ENCODE measurements around the gene CCDC85C. TPM values are rescaled to one million over a fixed set of nuclear protein-coding genes. Genes with fewer than 3 reads are reported as not detected.

The CCDC85C gene
- total RNA-seq, 2 donors from 2014 or later, result 35.1 to 47.2 TPM

DNA sequence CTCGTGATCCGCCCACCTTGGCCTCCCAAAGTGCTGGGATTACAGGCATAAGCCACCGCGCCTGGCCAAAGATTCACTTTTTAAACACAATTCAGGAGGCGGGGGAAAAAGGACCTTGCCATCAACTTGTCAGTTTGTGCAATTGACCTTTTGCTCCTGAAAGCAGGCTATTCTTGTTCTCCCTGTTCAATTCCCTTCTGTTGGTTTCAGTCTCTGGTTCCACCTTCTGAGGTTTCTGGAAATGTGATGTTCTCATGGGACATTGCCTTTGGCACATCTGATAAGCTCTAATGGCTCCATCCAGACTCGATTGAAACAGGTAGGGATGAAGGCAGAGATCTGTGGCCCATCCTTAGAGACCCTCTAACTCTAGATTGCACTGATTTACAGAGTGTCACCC, 17.9 kb upstream of the CCDC85C start:
- no peak overlapping the region for H3K4me3 ChIP-seq
- H3K4me1 ChIP-seq (replicated peaks), result no peaks in the 10 kb centered on the region
- DNase-seq (ENCODE audit: low spot score), result no peak
- no peaks in the 10 kb centered on the region for H3K36me3 ChIP-seq
- TF ChIP-seq, protein P1, sequence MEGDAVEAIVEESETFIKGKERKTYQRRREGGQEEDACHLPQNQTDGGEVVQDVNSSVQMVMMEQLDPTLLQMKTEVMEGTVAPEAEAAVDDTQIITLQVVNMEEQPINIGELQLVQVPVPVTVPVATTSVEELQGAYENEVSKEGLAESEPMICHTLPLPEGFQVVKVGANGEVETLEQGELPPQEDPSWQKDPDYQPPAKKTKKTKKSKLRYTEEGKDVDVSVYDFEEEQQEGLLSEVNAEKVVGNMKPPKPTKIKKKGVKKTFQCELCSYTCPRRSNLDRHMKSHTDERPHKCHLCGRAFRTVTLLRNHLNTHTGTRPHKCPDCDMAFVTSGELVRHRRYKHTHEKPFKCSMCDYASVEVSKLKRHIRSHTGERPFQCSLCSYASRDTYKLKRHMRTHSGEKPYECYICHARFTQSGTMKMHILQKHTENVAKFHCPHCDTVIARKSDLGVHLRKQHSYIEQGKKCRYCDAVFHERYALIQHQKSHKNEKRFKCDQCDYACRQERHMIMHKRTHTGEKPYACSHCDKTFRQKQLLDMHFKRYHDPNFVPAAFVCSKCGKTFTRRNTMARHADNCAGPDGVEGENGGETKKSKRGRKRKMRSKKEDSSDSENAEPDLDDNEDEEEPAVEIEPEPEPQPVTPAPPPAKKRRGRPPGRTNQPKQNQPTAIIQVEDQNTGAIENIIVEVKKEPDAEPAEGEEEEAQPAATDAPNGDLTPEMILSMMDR (IDR thresholded peaks at IDR 0.05), result no peak
- TF ChIP-seq POLR2AphosphoS5 (IDR thresholded peaks at IDR 0.05) (no peak), POLR2A (IDR thresholded peaks at IDR 0.05) (no peak)
- no peaks in the 10 kb centered on the region for H3K9me3 ChIP-seq
- WGBS, result 81% methylated on average over 6 of the region's 6 CpGs
- H3K27me3 ChIP-seq (replicated peaks; ENCODE audit: insufficient read depth), result no peaks in the 10 kb centered on the region
- H3K27ac ChIP-seq, result no peak overlapping the region
- intact Hi-C loops (cut with DNase I), result no loop called here

DNA sequence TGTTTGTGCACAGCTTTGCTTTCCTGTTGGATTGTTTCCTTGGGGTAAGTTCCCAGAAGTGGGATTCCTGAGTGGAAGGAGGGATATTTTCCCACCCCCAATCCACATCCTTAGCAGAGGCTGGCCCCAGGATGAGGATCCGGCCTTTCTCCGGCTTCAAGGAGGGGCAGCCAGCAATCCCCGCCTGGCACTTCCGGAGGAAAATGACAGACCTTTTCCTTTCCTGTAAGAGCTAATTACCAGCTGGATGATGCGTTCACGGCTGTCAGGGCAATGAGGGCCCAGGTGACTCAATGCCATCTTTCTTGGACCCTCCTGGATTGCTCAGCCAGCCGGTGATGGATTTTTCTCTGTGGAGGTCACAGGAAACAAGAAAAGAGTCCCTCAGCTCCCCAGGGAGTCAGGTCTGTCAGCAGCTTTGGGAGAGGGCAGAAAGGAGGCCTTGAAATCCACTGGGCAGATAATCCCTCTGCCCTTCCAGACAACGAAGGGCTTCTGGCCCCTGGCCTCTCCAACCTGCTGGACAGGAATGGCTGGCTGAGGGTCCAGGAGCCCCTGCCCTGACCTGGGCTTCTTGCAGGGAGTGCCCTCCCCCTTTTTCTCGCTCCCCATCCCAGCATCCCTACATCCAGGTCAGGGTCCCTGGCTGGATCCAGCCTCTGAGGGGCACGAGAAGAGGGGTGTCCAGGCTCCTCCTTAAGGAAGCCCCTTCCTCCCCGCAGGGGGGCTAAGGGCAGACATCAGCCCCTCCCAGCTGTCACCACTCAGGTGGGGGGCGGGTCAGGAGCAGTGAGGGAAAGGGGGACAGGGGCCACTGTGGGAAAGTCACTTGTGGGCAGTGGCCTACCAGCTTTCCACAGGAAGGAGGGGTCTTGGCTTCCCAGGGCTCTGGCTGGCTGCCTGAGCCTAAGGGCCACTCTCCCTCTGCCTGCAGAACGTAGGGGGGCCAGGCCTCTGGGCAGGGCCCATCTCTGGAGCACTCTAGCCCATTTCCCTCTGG, 16.1 kb upstream of the CCDC85C start:
- Histone ChIP-seq H3K27me3 (replicated peaks; ENCODE audit: insufficient read depth) (no peaks in the 10 kb centered on the region), H3K4me1 (replicated peaks) (no peaks in the 10 kb centered on the region), H3K9me3 (no peaks in the 10 kb centered on the region), H3K27ac (no peak overlapping the region), H3K36me3 (no peaks in the 10 kb centered on the region), H3K4me3 (no peak overlapping the region)
- intact Hi-C loops (cut with DNase I), result no loop called here
- TF ChIP-seq POLR2AphosphoS5 (IDR thresholded peaks at IDR 0.05) (no peak), POLR2A (IDR thresholded peaks at IDR 0.05) (no peak)
- no peak for DNase-seq (ENCODE audit: low spot score)
- 75% methylated on average over 13 of the region's 13 CpGs for WGBS

DNA sequence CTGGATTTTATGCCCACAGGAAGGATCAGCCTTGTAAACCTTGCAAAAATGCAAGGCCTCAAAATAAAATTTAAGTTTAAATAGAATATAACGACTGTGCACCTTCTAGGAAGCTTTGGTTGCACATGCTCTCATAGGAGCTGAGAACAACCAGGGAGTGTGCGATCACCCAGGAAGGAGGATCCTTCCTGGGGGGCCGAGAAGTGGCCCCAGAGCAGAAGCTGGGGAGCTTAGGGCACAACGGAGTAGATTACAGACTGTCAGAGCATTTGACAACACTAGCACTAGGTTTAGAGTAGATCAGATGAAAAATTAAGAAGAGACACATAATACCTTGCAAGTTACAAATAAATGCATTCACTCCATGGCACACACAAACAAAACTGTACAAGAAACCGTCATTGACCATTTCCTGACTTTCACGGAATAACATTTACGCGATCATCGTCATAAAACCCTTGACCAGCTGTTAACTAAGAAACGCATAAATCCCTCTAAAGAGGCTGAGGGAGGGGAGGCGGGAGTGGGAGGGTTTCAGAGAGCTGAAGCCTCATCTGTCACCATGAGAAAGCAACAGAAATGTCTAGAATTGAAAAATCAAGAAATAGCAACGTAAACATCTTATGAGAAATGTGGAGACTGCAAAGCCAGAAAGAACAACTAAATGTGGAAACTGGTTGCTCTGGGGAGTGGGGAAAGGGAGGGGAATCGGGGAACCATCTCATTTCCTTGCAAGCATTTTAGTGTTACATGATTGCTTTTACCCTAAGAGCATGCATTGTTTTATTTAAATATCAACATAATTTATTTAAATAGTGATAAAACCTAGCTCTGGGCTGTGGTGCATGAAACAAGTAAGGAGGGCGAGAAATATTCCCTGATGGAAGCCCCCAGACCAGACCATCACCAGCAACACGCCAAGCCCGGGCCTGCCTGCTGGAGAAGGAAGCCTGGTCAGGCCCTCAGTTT, 13.1 kb upstream of the CCDC85C start:
- Histone ChIP-seq H3K9me3 (no peaks in the 10 kb centered on the region), H3K4me3 (no peak overlapping the region), H3K36me3 (no peaks in the 10 kb centered on the region), H3K27me3 (replicated peaks; ENCODE audit: insufficient read depth) (no peaks in the 10 kb centered on the region), H3K27ac (no peak overlapping the region), H3K4me1 (replicated peaks) (no peaks in the 10 kb centered on the region)
- intact Hi-C loops (cut with DNase I), result no loop called here
- DNase-seq (ENCODE audit: low spot score), result no peak
- 72% methylated on average over 16 of the region's 16 CpGs for WGBS
- TF ChIP-seq POLR2AphosphoS5 (IDR thresholded peaks at IDR 0.05) (no peak), POLR2A (IDR thresholded peaks at IDR 0.05) (no peak)
- TF ChIP-seq, protein P1 (IDR thresholded peaks at IDR 0.05), result no peak

DNA sequence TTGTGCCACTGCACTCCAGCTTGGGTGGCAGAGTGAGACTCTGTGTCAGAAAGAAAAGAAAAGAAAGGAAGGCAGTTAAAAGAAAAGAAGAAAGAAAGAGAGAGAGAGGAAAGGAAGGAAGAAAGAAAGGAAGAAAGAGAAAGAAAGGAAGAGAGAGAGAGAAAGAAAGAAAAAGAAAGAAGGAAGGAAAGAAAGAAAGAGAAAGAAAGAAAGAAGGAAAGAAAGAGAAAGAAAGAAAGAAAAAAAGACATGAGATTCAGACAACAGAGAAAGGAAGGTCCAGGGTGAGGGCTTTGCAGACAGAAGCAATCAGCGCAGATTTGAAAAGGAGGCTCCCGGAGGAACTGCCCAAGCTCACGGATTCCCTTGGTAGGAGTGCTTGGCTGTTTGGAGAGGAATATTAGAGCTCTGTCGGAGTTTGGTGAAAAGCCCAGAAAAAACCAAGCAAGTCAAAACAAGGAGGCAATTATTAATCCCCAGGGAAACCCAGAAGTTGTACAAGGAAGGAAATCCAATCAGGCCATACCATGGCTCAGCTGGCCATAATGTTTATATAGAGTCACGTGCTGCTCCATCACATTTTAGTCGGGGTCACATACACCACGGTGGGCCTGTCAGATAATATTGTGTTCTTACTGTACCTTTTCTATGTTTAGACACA, 11.6 kb upstream of the CCDC85C start:
- Histone ChIP-seq H3K4me1 (replicated peaks) (no peaks in the 10 kb centered on the region), H3K9me3 (no peaks in the 10 kb centered on the region), H3K4me3 (no peak overlapping the region), H3K27ac (no peak overlapping the region), H3K27me3 (replicated peaks; ENCODE audit: insufficient read depth) (no peaks in the 10 kb centered on the region), H3K36me3 (no peaks in the 10 kb centered on the region)
- 14% methylated on average over 7 of the region's 7 CpGs for WGBS
- DNase-seq (ENCODE audit: low spot score), result no peak
- TF ChIP-seq POLR2AphosphoS5 (IDR thresholded peaks at IDR 0.05) (peak; percentile 16), POLR2A (IDR thresholded peaks at IDR 0.05) (no peak)
- intact Hi-C loops (cut with DNase I), result no loop called here

DNA sequence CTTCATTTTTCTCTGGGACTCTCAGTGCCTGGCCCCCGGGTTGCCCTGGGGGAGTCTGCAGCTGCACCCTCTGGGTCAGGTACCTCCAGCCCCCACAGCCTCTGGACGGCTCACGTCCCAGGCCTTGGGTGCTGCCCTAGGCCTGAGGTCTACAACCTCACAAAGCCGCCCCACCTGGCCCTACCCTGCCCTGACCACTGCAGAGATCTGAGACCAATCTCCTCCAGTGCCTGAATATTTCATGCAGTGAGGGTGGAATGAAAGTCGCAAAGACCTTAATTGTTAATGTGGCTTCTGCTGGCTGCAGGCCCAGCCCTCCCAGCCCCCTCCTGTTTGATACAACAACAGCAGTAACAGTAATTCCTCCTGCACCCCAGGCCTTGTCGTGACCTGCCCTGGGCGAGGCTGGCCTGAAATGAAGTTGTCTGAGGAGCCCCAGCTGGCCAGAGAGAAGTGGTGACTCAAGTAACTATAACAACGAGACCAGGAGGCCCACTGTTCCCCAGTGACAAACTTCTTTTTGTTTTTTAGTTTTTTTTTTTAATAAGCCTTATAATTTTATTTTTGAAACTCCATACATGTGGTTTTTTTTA, 8.8 kb upstream of the CCDC85C start:
- DNase-seq (ENCODE audit: low spot score), result no peak
- H3K9me3 ChIP-seq, result no peaks in the 10 kb centered on the region
- intact Hi-C loops (cut with DNase I), result no loop called here
- no peak overlapping the region for H3K27ac ChIP-seq
- 48% methylated on average over 8 of the region's 8 CpGs for WGBS
- no peak overlapping the region for H3K4me3 ChIP-seq
- H3K27me3 ChIP-seq (replicated peaks; ENCODE audit: insufficient read depth), result no peaks in the 10 kb centered on the region
- H3K36me3 ChIP-seq, result no peaks in the 10 kb centered on the region
- TF ChIP-seq POLR2A (IDR thresholded peaks at IDR 0.05) (no peak), POLR2AphosphoS5 (IDR thresholded peaks at IDR 0.05) (no peak)
- TF ChIP-seq, protein P1 (IDR thresholded peaks at IDR 0.05), result no peak
- H3K4me1 ChIP-seq (replicated peaks), result no peaks in the 10 kb centered on the region

Measured in prostate gland (tissue), 2 donors.